Dermis blood vessel endothelial cell (primary cell): ENCODE data around the gene TBC1D22A. TPM values are rescaled to one million over a fixed set of nuclear protein-coding genes. Genes with fewer than 3 reads are reported as not detected.

ENCODE experiments used
- DNase-seq: peaks from one replicate; pipeline ENCODE4 v3.0.0; 2010
- total RNA-seq: library from RNA; depleted of rRNA; stranded (reverse); fragments of >200 nt; gene quantifications from 2 replicates; pipeline ENCODE4 v1.2.3, GENCODE V29; 2014

The TBC1D22A gene
- total RNA-seq, 1 donor from 2014 or later, result 19.4 TPM

DNA sequence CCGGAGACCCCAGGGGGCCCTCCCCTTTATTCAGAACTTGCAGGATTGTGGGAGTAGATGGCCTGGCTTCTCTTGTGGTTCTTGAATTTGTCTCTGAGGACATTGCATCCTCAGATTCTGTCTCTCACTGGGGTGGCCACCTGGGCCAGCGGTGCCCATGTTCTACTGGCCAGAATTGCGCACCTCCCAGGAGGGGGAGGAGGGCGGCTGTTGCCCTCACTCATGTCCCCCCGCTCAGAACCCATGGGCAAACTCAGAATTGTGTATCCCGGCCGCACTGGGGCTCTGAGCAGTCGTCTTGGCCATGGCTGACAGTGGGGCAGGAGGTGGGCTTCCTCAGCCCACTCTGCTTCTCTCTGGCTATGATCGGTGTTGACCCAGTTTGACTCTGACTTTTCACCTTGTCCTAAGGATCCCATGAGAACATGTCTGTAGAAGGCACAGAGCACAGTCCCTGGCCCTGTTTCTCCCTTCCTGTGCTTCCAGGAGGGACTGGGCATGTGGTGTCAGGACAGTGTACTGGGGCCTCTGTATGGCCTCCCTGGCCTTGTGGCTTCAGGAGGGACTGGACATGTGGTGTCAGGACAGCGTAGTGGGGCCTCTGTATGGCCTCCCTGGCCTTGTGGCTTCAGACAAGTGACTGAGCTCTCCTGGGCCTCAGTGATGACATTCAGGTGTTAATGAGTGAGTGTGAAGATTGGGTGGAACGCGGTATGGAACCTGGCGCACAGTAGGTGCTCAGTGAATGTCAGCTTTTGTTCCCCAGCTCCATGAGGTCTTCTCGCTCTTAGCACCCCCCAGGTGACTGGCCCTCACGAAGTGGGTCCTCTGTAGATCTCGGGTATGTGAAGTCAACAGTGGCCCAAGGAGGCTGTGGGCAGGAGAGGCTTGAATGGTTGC, 99.3 kb downstream of the TBC1D22A start:
- DNase-seq, result no peak

DNA sequence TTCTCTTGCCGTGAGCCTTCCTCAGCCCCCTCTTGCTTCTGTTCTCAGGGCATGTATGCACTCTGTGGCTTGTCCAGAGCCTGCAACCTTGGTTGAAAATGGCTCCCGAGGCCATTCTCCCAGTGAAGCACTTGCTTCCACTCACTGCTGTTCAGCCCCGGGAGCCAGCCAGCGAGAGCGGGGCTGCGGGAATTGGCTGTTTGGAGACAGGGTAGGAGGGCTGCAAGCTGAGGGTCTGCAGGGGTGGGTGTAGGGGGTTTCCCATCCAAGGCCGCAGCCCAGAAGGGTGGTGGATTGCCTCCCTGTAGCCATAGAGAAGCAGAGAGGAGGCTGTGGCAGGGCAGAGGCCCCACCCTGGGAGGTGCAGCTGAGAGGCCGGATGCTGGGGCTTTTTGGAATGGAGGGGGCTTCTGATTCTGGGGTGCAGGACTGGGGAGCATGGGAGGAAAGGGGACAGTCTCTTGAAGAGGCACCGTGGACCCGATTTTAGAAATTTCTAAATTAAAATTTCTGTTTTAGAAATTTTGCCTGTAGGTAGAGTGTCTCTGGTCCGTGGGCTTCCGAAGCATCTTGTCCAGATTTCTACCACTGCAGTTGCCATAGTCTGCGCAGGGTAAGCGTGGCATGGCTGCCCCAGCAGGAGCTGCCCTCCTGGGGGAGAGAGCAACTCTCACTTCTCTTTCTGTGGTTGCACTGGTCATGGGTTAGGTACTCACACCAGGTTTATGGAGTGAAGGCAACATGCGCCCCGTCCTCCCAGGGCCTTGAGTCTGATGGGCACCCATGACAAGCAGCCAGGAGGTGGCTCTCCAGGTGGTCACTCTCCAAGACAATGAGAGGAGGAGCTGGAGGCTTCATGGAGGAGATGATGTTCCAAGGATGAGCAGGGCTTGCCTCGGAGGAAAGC, 100.2 kb downstream of the TBC1D22A start:
- DNase-seq, result no peak

GRCh38 chr22:46863794-46864193, 101.3 kb downstream of the TBC1D22A start:
- no peak for DNase-seq

DNA sequence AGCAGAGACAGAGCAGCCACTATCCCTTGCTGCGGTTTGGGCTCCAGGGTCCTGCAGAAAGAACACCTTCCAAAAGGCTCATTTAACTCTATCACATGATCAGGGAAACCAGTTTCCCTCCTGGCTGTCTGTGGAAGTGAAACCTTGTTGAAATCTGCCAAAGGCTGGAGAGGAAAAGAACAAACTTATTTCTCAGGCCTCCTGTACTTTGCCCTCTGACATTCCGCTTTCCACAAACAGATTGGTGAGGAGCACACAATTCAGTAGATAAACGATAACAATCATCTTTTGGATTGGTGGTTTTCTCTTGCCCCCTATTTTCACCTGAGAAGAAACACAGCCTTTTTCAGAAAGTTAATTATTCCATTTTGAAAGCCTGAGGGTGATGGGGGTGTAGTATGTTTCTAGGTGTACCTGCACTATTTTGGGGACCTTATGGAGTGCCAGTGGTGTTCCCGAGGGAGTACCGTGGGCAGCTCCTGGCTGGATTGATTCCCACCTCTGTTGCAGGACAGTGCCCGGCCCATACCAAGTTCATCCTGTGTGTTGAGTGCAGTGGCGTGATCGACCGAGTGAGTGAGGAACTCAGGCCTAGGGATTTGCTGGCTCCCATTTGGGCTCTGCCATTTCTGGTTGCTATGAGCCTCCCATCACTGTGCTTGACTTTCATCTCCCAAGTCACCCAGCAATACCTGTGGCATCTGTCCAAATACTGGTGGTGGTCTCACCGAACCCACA, 102.0 kb downstream of the TBC1D22A start:
- no peak for DNase-seq

DNA sequence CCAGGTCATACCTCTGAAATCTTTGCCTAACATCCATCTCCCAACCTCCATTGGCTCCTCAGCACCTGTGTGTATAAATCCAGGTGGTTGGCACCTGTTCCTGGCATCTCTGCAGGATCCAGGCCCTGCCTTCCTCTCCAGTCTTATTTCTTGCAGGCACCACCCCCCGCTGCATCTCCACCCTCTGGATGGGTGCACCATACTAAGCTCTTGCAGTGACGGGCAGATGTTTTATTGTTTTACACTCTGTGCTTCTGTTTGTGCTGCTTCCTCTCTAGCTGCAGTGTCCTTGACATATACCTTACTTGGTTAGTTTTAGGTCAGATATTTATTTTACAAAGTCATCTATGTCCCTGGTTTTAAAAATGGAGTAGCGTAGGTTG, 102.6 kb downstream of the TBC1D22A start:
- DNase-seq, result no peak

- no peak for DNase-seq
Measured at GRCh38 chr22:46865642-46866041, 103.2 kb downstream of the TBC1D22A start.

- DNase-seq, result no peak
Measured at GRCh38 chr22:46866591-46866990, 104.1 kb downstream of the TBC1D22A start.

DNA sequence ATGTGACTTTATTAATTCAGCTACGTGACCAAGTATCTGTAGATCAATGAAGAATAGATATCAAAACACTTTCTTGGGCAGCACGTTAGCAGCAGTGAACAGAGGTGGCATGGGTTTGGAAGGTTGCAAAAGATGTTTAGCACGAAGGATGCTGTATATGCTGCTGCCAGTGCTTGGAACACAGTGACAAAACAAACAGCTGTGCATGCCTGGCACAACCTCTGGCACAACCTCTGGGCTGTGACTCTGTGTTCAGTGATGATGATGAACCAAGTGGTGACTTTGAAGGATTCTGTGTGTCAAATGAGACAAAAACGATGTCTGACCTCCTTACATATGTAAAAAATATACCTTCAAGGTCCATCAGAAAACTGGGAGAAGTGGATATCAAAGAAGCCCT, 104.7 kb downstream of the TBC1D22A start:
- no peak for DNase-seq

GRCh38 chr22:46869329-46869728, 106.9 kb downstream of the TBC1D22A start:
- no peak for DNase-seq

- DNase-seq, result no peak
Measured at GRCh38 chr22:46869831-46870441, 107.5 kb downstream of the TBC1D22A start.

- no peak for DNase-seq
Measured at GRCh38 chr22:46871826-46872225, 109.4 kb downstream of the TBC1D22A start.

DNA sequence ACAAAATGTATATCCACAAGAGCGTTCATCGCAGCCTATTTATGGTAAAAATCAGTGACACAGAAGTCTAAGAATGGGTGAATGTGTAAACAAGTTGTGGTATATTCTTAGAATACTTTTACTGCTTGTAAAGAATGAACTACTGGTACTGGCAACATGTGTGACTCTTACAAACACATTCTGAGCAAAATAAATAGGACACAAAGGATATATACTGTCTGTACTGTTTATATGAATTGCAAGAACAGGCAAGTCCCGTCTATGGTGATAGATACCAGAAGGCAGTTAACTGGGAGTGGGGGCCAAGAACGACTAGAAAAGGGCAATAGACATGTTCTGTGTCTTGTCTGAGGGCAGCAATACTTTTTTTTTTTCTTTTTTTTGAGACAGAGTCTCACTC, 112.6 kb downstream of the TBC1D22A start:
- DNase-seq, result no peak

GRCh38 chr22:46876357-46876934, 114.0 kb downstream of the TBC1D22A start:
- DNase-seq, result peak; percentile 52

GRCh38 chr22:46878191-46878948, 115.9 kb downstream of the TBC1D22A start:
- no peak for DNase-seq

DNA sequence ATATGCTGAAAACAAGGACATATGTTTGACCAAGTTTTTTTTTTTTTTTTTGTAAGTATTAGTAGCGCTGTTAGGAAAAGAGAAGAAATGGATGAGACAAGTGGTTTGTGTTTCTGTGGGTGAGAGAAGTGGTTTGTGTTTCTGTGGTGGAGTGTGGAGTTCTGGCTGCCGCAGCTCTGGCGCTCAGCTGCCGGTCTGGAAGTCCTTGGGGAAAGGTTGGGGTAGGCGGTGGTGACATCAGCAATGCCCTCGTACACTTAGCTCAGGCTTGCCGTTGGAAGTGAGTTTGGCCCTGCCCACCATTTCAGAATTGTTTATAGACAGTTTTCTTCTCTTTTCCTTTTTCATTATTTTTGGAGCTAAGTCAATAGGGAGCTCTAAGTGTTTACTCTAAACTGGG, 116.6 kb downstream of the TBC1D22A start:
- DNase-seq, result no peak

GRCh38 chr22:46881373-46882118, 119.1 kb downstream of the TBC1D22A start:
- DNase-seq, result no peak

DNA sequence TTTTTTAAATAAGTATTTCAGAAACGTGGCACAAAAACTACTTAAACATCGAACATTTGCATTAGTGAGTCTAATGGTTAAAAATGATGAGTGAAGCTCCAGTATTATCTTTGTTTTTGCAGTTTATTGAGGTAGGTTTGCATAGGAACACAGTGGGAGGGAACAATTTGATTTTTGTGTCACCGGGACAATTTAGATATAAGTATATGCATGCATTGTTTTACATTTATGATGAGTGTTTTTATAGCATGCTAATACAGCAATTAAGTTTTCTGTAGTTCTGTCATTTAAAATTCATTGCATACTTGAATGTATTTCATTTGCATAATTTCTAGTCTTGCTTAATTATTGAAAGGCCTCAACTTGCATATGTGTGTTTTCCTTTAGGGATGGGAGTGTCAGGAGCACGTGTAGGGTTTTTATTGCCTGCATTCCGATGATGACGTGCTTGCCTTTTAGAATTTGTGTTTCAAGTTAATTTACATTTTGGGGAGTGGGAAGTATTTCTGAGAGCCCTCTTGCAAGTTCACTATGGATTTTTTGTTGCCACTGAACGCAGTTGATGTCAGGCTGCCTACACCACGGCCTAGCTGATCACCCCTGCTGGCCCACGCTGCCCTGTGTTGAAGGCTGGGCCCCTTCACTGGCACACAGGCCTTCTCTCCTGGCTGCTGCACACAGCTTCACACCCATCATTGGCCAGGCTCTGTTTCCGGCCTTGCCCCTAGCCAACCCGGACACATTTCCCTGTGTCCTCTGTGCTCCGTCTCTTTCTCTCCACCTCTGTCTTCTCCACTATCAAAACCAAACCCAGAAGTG, 120.9 kb downstream of the TBC1D22A start:
- DNase-seq, result no peak

DNA sequence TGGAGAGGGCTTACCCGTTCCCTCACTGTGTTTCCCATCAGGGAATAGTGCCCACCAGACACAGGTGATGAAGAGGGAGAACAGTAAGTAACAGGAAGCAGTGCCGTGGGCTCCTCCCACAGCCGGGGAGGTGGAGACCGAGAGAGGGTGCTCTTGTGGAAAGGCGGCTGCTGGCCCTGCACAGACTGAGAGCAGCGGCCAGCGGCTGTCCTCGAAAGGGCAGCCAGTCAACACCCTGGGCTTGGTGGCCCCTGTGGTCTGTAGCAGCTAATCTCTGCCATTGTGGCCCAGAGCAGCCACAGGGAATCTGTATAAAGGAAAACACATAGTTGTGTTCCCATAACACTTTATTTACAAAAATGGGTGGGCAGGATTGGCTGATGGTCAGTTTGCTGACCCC, 121.9 kb downstream of the TBC1D22A start:
- no peak for DNase-seq

DNA sequence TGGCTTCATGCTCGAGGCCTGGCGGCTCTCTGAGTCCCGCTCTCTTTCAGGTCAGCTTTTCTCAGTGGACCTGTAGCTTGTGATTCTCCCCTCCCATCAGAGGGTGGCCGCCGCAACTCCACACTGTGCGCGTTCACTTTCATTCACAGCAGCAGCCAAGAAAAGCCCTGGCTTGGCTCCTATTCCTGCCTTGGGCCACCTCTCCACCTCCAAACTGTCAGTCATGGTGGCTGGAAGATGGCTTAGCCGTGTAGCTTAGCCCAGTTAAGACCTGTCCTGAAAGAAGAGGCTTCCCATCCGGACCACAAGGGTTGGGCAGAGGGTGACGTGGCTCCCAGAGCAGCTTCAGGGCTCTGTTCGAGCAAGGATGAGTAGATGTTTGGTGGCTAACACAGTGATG, 125.5 kb downstream of the TBC1D22A start:
- no peak for DNase-seq

DNA sequence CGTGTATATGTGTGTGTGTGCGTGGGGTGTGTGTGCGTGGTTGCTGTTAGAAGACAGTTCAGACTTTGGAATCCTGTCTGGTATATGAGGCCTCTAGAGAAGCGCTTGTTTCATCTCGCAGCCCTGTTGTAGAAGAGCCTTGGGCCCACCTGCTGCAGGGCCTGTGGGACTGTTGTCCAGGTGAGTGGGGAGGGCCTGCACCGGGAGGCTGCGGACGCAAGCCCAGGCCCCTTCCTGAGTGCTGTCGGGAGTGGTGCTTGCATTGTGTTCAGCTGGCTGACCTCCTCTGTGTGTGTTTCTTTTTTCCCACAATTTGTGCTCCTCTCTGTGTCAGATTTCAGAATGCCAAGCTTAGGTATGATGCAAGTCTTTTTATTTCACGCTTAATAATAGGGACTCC, 128.4 kb downstream of the TBC1D22A start:
- no peak for DNase-seq
